MM.1S (cell line): Measurements from ENCODE around the gene TTLL9.
"Not testable (repeated sequence)": the region's sequence is repeated elsewhere in the genome, so short reads cannot be mapped to it uniquely, and the experiment has no call there.

Source experiments
- DNase-seq: peaks from one replicate; pipeline ENCODE4 v3.0.0-alpha.2; 2015
- H2AFZ ChIP-seq: fragments of 300-600 bp; sonication (generic); 2 replicates; pipeline ENCODE4 v1.6.0; 2016; ENCODE audit warnings: antibody characterized with exemption, low read length
- H3F3A ChIP-seq: fragments of 300-600 bp; sonication (generic); 2 replicates; pipeline ENCODE4 v1.6.1; 2016; ENCODE audit warnings: mild to moderate bottlenecking, antibody characterized with exemption, low read length, moderate library complexity, mixed read lengths; ENCODE audit not compliant: insufficient read depth
- H3K27ac ChIP-seq: fragments of 300-600 bp; sonication (generic); 2 replicates; pipeline ENCODE4 v1.5.1; 2016; ENCODE audit warnings: mild to moderate bottlenecking, low read length
- H3K27me3 ChIP-seq: fragments of 300-600 bp; sonication (generic); replicated peaks from 2 replicates; pipeline ENCODE4 v1.6.0; 2016; ENCODE audit warnings: low read length; ENCODE audit not compliant: insufficient read depth
- H3K36me3 ChIP-seq: fragments of 300-600 bp; sonication (generic); replicated peaks from 2 replicates; pipeline ENCODE4 v1.6.1; 2016; ENCODE audit warnings: mild to moderate bottlenecking, low read length, mixed read lengths; ENCODE audit not compliant: insufficient read depth
- H3K4me1 ChIP-seq: fragments of 300-600 bp; sonication (generic); 2 replicates; pipeline ENCODE4 v1.6.1; 2016; ENCODE audit warnings: low read length, mixed read lengths
- H3K4me2 ChIP-seq: fragments of 300-600 bp; sonication (generic); 2 replicates; pipeline ENCODE4 v1.6.0; 2016; ENCODE audit warnings: low read depth, low read length
- H3K4me3 ChIP-seq: fragments of 300-600 bp; sonication (generic); 2 replicates; pipeline ENCODE4 v1.5.1; 2016; ENCODE audit warnings: low read length, mixed read lengths
- H3K79me2 ChIP-seq: fragments of 300-600 bp; sonication (generic); 2 replicates; pipeline ENCODE4 v1.6.1; 2016; ENCODE audit warnings: mixed run types, low read length, mixed read lengths
- H3K9ac ChIP-seq: fragments of 300-600 bp; sonication (generic); 2 replicates; pipeline ENCODE4 v1.6.1; 2016; ENCODE audit warnings: low read length, mixed read lengths
- H3K9me2 ChIP-seq: fragments of 300-600 bp; sonication (generic); replicated peaks from 2 replicates; pipeline ENCODE4 v1.6.1; 2016; ENCODE audit warnings: mild to moderate bottlenecking, low read length, mixed read lengths; ENCODE audit not compliant: insufficient read depth
- H3K9me3 ChIP-seq: fragments of 300-600 bp; sonication (generic); replicated peaks from 2 replicates; pipeline ENCODE4 v1.6.1; 2016; ENCODE audit warnings: mild to moderate bottlenecking, low read length, mixed read lengths; ENCODE audit not compliant: insufficient read depth
- H4K20me1 ChIP-seq: fragments of 300-600 bp; sonication (generic); 2 replicates; pipeline ENCODE4 v1.6.1; 2016; ENCODE audit warnings: mild to moderate bottlenecking, low read length, moderate library complexity, mixed read lengths; ENCODE audit not compliant: insufficient read depth
- EZH2 ChIP-seq: fragments of 300-600 bp; sonication (generic); optimal IDR thresholded peaks from 2 replicates; pipeline ENCODE3; 2017; ENCODE audit warnings: low read depth, mild to moderate bottlenecking, antibody characterized with exemption, low read length, mixed read lengths
- EZH2phosphoT487 ChIP-seq: fragments of 300-600 bp; sonication (generic); IDR thresholded peaks from 2 replicates; pipeline ENCODE4 v1.6.1; 2018; ENCODE audit warnings: antibody characterized with exemption, low read length
- TF ChIP-seq, protein P1 (sequence below): fragments of 300-600 bp; sonication (generic); IDR thresholded peaks from 2 replicates; pipeline ENCODE4 v1.5.1; 2016; ENCODE audit warnings: antibody characterized with exemption, low read length, mixed read lengths

TTLL9 gene

DNA sequence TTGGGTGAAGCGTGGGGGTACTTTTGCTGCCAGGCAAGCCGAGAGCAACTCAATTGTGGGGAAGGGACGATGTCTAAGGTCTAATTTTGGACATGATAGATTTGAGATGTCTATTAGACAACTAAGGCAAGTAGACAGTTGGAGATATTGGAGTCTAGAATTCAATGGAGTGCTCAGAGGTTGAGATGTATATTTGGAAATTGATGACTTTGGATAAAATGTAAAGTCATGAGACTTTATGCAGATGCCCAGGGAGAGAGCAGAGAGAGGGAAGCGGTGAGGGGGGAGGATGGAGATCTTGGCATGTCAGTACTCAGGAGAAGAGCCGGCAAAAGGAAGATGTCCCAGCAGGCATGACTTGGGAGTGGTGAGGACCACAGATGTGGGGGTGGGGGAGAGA, 44.4 kb upstream of the TTLL9 start:
- H3K4me2 ChIP-seq, result no peak overlapping the region
- no peaks in the 10 kb centered on the region for H3K36me3 ChIP-seq

DNA sequence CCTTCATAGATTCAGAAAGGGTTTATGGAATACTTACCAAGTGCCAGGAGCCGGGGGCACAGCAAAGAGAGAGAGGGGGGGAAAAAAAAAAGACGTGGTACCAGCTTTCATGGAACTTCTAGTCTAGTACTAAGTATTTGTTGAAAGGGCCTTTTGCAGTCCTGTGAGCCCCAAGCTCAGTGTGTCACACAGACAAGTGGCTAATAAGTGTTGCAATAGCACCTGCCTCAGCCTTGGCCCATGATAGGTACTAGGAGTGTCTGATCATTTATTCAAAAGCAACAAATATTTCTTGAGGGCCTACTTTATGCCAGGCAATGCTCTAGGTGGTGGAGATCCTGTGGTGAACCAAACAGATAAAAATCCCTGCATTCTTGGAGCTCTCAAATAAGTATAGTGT, 43.4 kb upstream of the TTLL9 start:
- Histone ChIP-seq H4K20me1 (no peaks in the 10 kb centered on the region), H3K79me2 (no peaks in the 10 kb centered on the region), H3K4me1 (peaks cover 17% of the 10 kb centered on the region), H3K27ac (no peak overlapping the region), H3K27me3 (no peaks in the 10 kb centered on the region), H3K9me2 (no peaks in the 10 kb centered on the region), H3K4me2 (no peak overlapping the region), H3K9me3 (no peaks in the 10 kb centered on the region), H2AFZ (no peak overlapping the region), H3K36me3 (no peaks in the 10 kb centered on the region), H3K4me3 (no peak overlapping the region), H3F3A (no peaks in the 10 kb centered on the region), H3K9ac (no peak overlapping the region)
- no peak for TF ChIP-seq EZH2
- TF ChIP-seq, protein P1, sequence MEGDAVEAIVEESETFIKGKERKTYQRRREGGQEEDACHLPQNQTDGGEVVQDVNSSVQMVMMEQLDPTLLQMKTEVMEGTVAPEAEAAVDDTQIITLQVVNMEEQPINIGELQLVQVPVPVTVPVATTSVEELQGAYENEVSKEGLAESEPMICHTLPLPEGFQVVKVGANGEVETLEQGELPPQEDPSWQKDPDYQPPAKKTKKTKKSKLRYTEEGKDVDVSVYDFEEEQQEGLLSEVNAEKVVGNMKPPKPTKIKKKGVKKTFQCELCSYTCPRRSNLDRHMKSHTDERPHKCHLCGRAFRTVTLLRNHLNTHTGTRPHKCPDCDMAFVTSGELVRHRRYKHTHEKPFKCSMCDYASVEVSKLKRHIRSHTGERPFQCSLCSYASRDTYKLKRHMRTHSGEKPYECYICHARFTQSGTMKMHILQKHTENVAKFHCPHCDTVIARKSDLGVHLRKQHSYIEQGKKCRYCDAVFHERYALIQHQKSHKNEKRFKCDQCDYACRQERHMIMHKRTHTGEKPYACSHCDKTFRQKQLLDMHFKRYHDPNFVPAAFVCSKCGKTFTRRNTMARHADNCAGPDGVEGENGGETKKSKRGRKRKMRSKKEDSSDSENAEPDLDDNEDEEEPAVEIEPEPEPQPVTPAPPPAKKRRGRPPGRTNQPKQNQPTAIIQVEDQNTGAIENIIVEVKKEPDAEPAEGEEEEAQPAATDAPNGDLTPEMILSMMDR, result no peak
- TF ChIP-seq EZH2phosphoT487, result no peak
- DNase-seq, result no peak

More for the DNA sequence above, 44.4 kb upstream of the TTLL9 start:
- DNase-seq, result no peak
- H3K79me2 ChIP-seq, result no peaks in the 10 kb centered on the region
- H3F3A ChIP-seq, result no peaks in the 10 kb centered on the region
- TF ChIP-seq EZH2 (no peak), EZH2phosphoT487 (no peak)
- TF ChIP-seq, protein P1, result no peak
- H3K27me3 ChIP-seq, result no peaks in the 10 kb centered on the region; the same call in 1 of the 2 replicates
- peaks cover 17% of the 10 kb centered on the region for H3K4me1 ChIP-seq
- H4K20me1 ChIP-seq, result no peaks in the 10 kb centered on the region
- no peak overlapping the region for H3K4me3 ChIP-seq
- no peaks in the 10 kb centered on the region for H3K9me3 ChIP-seq
- H2AFZ ChIP-seq, result no peak overlapping the region
- H3K27ac ChIP-seq, result no peak overlapping the region
- H3K9ac ChIP-seq, result no peak overlapping the region
- H3K9me2 ChIP-seq, result no peaks in the 10 kb centered on the region

DNA sequence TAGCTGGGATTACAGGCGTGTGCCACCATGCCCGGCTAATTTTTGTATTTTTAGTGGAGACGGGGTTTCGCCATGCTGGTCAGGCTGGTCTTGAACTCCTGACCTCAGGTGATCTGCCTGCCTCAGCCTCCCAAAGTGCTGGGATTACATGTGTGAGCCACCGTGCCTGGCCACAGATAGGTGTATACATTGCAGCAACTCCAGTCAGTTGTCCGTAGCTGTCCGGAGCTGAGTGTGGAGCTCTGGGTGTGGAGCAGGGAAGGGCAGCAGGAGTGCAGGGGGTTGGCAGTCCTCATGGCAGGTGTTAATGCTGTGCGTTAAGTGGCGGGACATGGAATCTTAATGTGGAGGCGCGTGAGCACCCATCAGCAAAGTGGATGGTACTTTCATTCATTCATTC, 42.4 kb upstream of the TTLL9 start:
- H3K9ac ChIP-seq, H3K9me3 ChIP-seq, H2AFZ ChIP-seq, DNase-seq, H3K4me2 ChIP-seq, H3K9me2 ChIP-seq, H3F3A ChIP-seq, H4K20me1 ChIP-seq, H3K4me3 ChIP-seq, H3K27me3 ChIP-seq, H3K27ac ChIP-seq, H3K36me3 ChIP-seq, H3K79me2 ChIP-seq: not testable (repeated sequence)
- H3K4me1 ChIP-seq, result peaks cover 15% of the 10 kb centered on the region

DNA sequence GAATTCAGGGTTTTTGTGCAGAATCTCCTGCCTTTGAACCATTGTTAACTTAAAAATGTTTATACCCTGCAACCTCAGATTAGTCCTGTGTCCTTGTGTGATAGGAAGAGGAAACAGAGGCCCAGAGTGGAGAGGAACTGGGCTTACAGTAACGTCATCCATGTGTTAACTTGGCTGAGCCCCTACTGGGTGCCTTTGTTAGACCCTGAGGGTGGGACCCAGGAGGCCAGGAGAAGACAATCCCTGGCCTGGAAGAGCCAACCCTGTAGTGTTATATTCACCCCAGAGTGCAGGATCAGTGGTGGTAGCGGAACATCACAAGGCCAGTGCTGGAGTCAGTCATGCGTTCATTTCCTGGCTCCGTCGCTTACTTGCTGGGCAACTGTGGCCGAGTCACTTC, 40.7 kb upstream of the TTLL9 start:
- TF ChIP-seq, protein P1, result no peak
- TF ChIP-seq EZH2 (no peak), EZH2phosphoT487 (no peak)
- Histone ChIP-seq H2AFZ (no peak overlapping the region), H3F3A (no peaks in the 10 kb centered on the region), H3K9ac (no peak overlapping the region), H3K9me2 (no peaks in the 10 kb centered on the region), H3K9me3 (no peaks in the 10 kb centered on the region), H3K36me3 (no peaks in the 10 kb centered on the region), H3K4me1 (no peaks in the 10 kb centered on the region), H3K79me2 (no peaks in the 10 kb centered on the region), H4K20me1 (no peaks in the 10 kb centered on the region), H3K4me2 (no peak overlapping the region), H3K27me3 (no peaks in the 10 kb centered on the region), H3K4me3 (no peak overlapping the region), H3K27ac (no peak overlapping the region)
- no peak for DNase-seq
